Epithelial cell of esophagus (primary cell): ENCODE results near the gene FLNB.

Experiments
- DNase-seq: peaks from one replicate; pipeline ENCODE4 v3.0.0; 2010; ENCODE audit warnings: low read depth
- H3K4me3 ChIP-seq: 2 replicates; pipeline ENCODE4 v1.5.1; 2011; ENCODE audit warnings: mild to moderate bottlenecking, low read length, control low read depth
- TF ChIP-seq, protein P1 (sequence below): IDR thresholded peaks from 2 replicates; pipeline ENCODE4 v1.5.1; 2011; ENCODE audit warnings: low read depth, mild to moderate bottlenecking, low read length, control low read depth, inconsistent platforms; ENCODE audit not compliant: insufficient read depth; ENCODE audit errors: missing control alignments

FLNB gene

DNA sequence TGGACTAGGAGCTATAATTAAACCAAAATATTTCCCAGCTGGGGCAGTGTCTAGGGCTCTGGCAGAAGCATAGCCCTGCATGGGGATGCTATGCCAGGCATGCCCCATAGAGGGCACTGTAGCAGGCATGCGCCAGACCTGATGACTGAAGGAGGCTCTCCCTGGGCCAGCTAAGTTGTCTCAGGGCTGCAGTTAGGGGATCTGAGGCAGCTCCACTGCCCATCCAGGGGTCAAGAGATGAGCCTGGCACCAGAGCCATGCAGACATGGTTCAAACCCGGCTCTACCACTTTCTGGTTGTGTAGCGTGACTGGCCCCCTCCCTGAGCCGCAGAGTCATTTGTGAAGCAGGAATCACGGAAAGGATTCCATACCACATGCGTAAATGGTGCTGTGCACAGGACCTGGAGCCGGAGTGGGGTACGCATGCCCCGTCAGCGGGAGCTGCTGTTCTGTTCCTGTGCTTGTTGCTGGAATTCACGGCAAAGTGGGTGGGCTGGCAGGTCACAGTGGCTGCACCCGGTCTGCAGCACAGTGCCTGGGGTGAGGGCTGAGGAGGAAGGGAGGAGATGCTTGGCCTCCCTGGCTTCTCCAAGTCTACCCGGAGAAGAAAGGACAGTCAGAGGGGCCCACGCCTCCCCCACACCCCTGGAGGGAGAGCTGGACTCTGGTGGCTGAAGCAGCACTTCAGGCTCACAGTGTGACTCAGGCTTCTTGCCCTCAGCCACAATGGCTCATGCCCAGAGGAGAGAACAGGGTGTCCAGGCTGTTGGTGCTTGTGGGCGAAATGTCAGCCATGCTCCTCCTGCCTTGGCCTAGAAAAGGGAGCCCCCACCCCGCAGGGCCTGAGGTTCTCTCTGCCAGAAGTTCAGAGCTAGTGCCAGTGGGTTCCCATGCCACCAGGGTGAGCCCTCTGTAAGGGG lies 159.5 kb downstream of the FLNB start:
- TF ChIP-seq, protein P1, sequence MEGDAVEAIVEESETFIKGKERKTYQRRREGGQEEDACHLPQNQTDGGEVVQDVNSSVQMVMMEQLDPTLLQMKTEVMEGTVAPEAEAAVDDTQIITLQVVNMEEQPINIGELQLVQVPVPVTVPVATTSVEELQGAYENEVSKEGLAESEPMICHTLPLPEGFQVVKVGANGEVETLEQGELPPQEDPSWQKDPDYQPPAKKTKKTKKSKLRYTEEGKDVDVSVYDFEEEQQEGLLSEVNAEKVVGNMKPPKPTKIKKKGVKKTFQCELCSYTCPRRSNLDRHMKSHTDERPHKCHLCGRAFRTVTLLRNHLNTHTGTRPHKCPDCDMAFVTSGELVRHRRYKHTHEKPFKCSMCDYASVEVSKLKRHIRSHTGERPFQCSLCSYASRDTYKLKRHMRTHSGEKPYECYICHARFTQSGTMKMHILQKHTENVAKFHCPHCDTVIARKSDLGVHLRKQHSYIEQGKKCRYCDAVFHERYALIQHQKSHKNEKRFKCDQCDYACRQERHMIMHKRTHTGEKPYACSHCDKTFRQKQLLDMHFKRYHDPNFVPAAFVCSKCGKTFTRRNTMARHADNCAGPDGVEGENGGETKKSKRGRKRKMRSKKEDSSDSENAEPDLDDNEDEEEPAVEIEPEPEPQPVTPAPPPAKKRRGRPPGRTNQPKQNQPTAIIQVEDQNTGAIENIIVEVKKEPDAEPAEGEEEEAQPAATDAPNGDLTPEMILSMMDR: peak; percentile 97
- no peak overlapping the region for H3K4me3 ChIP-seq
- DNase-seq: peak; percentile 62

DNA sequence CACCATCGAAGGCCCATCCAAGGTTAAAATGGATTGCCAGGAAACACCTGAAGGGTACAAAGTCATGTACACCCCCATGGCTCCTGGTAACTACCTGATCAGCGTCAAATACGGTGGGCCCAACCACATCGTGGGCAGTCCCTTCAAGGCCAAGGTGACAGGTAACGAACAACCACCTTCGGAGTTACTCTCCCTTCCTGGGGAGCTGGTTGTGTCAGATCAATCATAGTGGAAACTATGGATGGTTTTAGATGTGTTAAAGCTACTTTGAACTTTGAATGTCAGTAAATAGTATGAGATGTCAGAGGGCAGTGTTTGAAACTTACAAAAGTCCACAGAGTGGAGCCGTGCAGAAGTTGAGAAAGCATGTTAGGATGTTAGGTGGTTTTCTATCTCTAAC lies 160.3 kb downstream of the FLNB start:
- no peak overlapping the region for H3K4me3 ChIP-seq
- DNase-seq: no peak
- TF ChIP-seq, protein P1: no peak

DNA sequence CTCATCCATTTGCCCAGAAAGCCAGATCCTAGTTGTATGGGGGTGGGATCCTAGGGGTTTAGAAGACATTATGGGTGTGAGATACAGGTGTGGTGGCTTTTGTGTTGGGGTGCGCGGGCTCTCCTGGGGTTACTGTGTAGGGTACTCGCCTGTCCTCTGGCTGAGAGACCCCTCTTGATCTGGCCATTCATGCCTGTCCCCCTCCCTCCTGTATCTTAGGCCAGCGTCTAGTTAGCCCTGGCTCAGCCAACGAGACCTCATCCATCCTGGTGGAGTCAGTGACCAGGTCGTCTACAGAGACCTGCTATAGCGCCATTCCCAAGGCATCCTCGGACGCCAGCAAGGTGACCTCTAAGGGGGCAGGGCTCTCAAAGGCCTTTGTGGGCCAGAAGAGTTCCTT lies 161.1 kb downstream of the FLNB start:
- TF ChIP-seq, protein P1: no peak
- no peak for DNase-seq

DNA sequence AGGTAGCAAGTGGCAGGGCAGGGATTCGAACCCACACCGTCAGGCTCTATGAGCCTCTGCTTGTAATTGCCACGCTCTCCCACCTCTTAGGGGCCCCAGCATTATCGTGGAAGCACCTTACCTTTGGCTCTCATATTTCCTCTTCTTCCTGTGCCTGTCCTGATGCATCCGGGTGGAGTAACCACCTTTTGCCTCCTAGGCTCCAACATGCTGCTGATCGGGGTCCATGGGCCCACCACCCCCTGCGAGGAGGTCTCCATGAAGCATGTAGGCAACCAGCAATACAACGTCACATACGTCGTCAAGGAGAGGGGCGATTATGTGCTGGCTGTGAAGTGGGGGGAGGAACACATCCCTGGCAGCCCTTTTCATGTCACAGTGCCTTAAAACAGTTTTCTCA lies 162.2 kb downstream of the FLNB start:
- no peak for DNase-seq
- TF ChIP-seq, protein P1: no peak
- H3K4me3 ChIP-seq: no peak overlapping the region

More for the DNA sequence above, 161.1 kb downstream of the FLNB start:
- H3K4me3 ChIP-seq: no peak overlapping the region

DNA sequence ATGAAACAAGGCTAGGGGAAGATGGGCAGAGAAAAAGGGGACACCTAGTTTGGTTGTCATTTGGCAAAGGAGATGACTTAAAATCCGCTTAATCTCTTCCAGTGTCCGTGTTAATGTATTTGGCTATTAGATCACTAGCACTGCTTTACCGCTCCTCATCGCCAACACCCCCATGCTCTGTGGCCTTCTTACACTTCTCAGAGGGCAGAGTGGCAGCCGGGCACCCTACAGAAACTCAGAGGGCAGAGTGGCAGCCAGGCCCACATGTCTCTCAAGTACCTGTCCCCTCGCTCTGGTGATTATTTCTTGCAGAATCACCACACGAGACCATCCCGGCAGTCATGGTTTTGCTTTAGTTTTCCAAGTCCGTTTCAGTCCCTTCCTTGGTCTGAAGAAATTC lies 162.9 kb downstream of the FLNB start:
- TF ChIP-seq, protein P1: no peak
- no peak for DNase-seq

DNA sequence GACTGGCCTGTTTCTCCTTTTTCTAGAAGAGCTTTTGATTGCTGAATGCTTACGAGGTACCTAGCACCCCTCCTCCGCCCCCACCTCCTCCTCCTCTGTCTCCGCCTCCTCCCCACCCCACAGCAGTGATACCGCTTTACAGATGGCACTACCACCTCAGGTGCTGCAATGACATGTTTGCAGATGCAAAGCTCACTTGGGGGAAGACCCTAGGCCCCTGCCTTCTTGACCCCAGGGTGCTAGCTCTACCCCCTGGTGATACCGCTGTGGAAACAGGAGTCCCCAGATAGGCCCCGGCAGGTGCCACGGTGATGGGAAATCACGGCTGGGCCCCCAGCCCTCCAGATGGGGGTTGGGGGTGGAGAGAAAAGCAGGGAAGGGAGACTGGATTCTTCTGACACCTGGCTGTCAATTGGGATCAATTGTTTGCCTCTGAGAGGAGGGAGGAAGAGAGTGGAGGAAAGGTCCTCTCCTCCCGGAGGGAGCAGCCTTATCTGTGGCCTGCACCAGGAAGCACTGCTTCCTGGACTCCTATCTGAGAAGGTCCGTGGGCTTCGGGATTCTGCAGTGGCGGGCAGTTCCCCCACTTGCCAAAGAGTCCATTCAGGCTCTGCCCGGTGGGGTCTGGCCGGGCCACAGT lies 164.9 kb downstream of the FLNB start:
- no peak for DNase-seq
- no peak overlapping the region for H3K4me3 ChIP-seq
- TF ChIP-seq, protein P1: no peak

More for the DNA sequence above, 162.9 kb downstream of the FLNB start:
- no peak overlapping the region for H3K4me3 ChIP-seq
